ENCODE results near the gene ARHGEF16. TPM values are rescaled to one million over a fixed set of nuclear protein-coding genes. Genes with fewer than 3 reads are reported as not detected.

Gene ARHGEF16
- total RNA-seq, 2 donors from 2014 or later = 47.7 to 64.7 TPM

- 93 to 95% methylated on average over 31 to 33 of the region's 33 CpGs for WGBS, 2 experiments (ENCODE audit: insufficient coverage in 1 of 2, insufficient read length in 1 of 2)
- TF ChIP-seq CTCF (conservative IDR thresholded peaks at IDR 0.05) = no peak
- no peaks in the 10 kb centered on the region for H3K36me3 Mint-ChIP-seq (ENCODE audit: low read depth)
These were observed 42.1 kb upstream of the ARHGEF16 start for GRCh38 chr1:3412376-3412775.

GRCh38 chr1:3413975-3414710 lies 40.3 kb upstream of the ARHGEF16 start:
- H3K9me3 Mint-ChIP-seq = peaks cover 12% of the 10 kb centered on the region
- no peak overlapping the region for H3K4me3 Mint-ChIP-seq
- Histone ChIP-seq H3K9me3 (ENCODE audit: control insufficient read depth, low read length) (peaks cover 13% of the 10 kb centered on the region), H3K36me3 (ENCODE audit: control insufficient read depth, insufficient read depth, low read length) (no peaks in the 10 kb centered on the region), H3K9ac (ENCODE audit: extremely low read depth, low read length, poor library complexity, severe bottlenecking) (no peak overlapping the region), H3K27me3 (ENCODE audit: control insufficient read depth, insufficient read depth, low read length, poor library complexity, severe bottlenecking) (no peaks in the 10 kb centered on the region), H3K4me3 (ENCODE audit: low read length) (no peak overlapping the region), H3K4me1 (ENCODE audit: control insufficient read depth, insufficient read depth, low read length) (no peaks in the 10 kb centered on the region), H3K27ac (ENCODE audit: low read depth, low read length) (no peak overlapping the region)
- no peaks in the 10 kb centered on the region for H3K36me3 Mint-ChIP-seq (ENCODE audit: low read depth)
- 94 to 97% methylated on average over 30 to 34 of the region's 34 CpGs for WGBS, 2 experiments (ENCODE audit: insufficient coverage in 1 of 2, insufficient read length in 1 of 2)
- DNase-seq = no peak
- H3K4me1 Mint-ChIP-seq = peaks cover 2% of the 10 kb centered on the region
- TF ChIP-seq CTCF (conservative IDR thresholded peaks at IDR 0.05) = peak; percentile 56
- no peaks in the 10 kb centered on the region for H3K27me3 Mint-ChIP-seq (ENCODE audit: insufficient read depth)
- H3K27ac Mint-ChIP-seq = no peak overlapping the region

More at GRCh38 chr1:3412376-3412775, 42.1 kb upstream of the ARHGEF16 start:
- peaks cover 2% of the 10 kb centered on the region for H3K4me1 Mint-ChIP-seq
- H3K9ac ChIP-seq (ENCODE audit: extremely low read depth, low read length, poor library complexity, severe bottlenecking) = no peak overlapping the region
- H3K27me3 ChIP-seq (ENCODE audit: control insufficient read depth, insufficient read depth, low read length, poor library complexity, severe bottlenecking) = no peaks in the 10 kb centered on the region
- H3K4me3 ChIP-seq (ENCODE audit: low read length) = no peak overlapping the region
- H3K36me3 ChIP-seq (ENCODE audit: control insufficient read depth, insufficient read depth, low read length) = no peaks in the 10 kb centered on the region
- no peaks in the 10 kb centered on the region for H3K27me3 Mint-ChIP-seq (ENCODE audit: insufficient read depth)
- peaks cover 11% of the 10 kb centered on the region for H3K9me3 ChIP-seq (ENCODE audit: control insufficient read depth, low read length)
- H3K9me3 Mint-ChIP-seq = peaks cover 9% of the 10 kb centered on the region
- H3K4me3 Mint-ChIP-seq = no peak overlapping the region
- DNase-seq = no peak
- H3K27ac ChIP-seq (ENCODE audit: low read depth, low read length) = no peak overlapping the region
- H3K4me1 ChIP-seq (ENCODE audit: control insufficient read depth, insufficient read depth, low read length) = no peaks in the 10 kb centered on the region
- no peak overlapping the region for H3K27ac Mint-ChIP-seq

GRCh38 chr1:3415260-3416090 lies 39.0 kb upstream of the ARHGEF16 start:
- 84 to 88% methylated on average over 15 to 39 of the region's 39 CpGs for WGBS, 2 experiments (ENCODE audit: insufficient coverage in 1 of 2, insufficient read length in 1 of 2)
- peaks cover 2% of the 10 kb centered on the region for H3K4me1 Mint-ChIP-seq
- DNase-seq = no peak
- no peak for TF ChIP-seq CTCF (conservative IDR thresholded peaks at IDR 0.05)
- no peaks in the 10 kb centered on the region for H3K36me3 Mint-ChIP-seq (ENCODE audit: low read depth)
- no peaks in the 10 kb centered on the region for H3K4me1 ChIP-seq (ENCODE audit: control insufficient read depth, insufficient read depth, low read length)
- peaks cover 13% of the 10 kb centered on the region for H3K9me3 ChIP-seq (ENCODE audit: control insufficient read depth, low read length)
- H3K9ac ChIP-seq (ENCODE audit: extremely low read depth, low read length, poor library complexity, severe bottlenecking) = no peak overlapping the region
- H3K27me3 ChIP-seq (ENCODE audit: control insufficient read depth, insufficient read depth, low read length, poor library complexity, severe bottlenecking) = no peaks in the 10 kb centered on the region
- H3K4me3 ChIP-seq (ENCODE audit: low read length) = no peak overlapping the region
- H3K27me3 Mint-ChIP-seq (ENCODE audit: insufficient read depth) = peaks cover under 1% of the 10 kb centered on the region
- H3K27ac ChIP-seq (ENCODE audit: low read depth, low read length) = no peak overlapping the region
- H3K36me3 ChIP-seq (ENCODE audit: control insufficient read depth, insufficient read depth, low read length) = no peaks in the 10 kb centered on the region
- no peak overlapping the region for H3K27ac Mint-ChIP-seq
- no peak overlapping the region for H3K4me3 Mint-ChIP-seq
- H3K9me3 Mint-ChIP-seq = peaks cover 12% of the 10 kb centered on the region

Data from endodermal cell (in vitro differentiated cells).